Measurements from ENCODE around the gene RPS23. TPM values are rescaled to one million over a fixed set of nuclear protein-coding genes. Genes with fewer than 3 reads are reported as not detected.

The RPS23 gene
- 3,055 and 5,354 TPM in 2 replicates for total RNA-seq

DNA sequence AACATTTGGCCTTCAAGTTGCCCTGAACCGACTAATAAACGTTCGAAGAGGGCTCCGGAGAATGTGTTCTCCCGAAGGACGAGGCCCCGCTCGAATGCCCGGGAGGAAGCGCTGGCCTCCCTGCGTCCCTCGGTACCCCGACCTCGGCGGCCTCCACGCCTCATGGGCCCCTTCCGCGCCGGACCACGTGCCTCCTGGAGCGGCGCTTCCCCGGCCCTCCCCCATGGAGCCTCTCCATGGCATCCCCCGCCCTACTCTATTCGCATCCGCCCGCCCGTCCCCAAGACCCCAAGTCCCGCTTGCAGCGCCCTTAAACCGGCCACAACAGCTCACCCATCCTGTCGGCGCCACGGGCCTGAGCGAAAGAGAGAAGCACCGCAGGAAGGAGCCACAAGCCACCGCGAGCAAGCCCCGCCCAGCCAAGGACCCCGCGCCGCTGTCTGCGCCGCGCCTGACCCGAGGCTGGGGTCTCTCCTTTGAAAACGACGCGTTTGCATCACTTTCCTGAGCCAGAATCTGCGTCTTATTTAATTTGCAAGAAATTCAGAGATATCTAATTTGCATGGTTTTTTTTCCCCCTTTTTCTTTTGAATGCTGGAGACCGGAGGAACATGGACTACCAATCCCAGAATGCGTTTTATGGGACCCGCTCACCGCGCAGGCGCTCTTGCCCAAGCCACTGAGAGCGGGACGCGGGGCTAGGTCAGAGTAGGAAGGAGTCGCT, at the start of gene RPS23:
TSS of gene RPS23 (minus strand) at position 368 of the 724 bp plus-strand sequence. CDS start at position 337, 31 bp downstream.
- H3K36me3 ChIP-seq (ENCODE audit: control insufficient read depth, insufficient read depth, low read length): peaks cover 11% of the 10 kb centered on the region
- H3K27me3 ChIP-seq (ENCODE audit: control insufficient read depth, insufficient read depth, low read length): no peaks in the 10 kb centered on the region
- TF ChIP-seq, protein P1, sequence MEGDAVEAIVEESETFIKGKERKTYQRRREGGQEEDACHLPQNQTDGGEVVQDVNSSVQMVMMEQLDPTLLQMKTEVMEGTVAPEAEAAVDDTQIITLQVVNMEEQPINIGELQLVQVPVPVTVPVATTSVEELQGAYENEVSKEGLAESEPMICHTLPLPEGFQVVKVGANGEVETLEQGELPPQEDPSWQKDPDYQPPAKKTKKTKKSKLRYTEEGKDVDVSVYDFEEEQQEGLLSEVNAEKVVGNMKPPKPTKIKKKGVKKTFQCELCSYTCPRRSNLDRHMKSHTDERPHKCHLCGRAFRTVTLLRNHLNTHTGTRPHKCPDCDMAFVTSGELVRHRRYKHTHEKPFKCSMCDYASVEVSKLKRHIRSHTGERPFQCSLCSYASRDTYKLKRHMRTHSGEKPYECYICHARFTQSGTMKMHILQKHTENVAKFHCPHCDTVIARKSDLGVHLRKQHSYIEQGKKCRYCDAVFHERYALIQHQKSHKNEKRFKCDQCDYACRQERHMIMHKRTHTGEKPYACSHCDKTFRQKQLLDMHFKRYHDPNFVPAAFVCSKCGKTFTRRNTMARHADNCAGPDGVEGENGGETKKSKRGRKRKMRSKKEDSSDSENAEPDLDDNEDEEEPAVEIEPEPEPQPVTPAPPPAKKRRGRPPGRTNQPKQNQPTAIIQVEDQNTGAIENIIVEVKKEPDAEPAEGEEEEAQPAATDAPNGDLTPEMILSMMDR (IDR thresholded peaks at IDR 0.05; ENCODE audit: insufficient read depth, low read length, severe bottlenecking): no peak
- FAIRE-seq (no peak), DNase-seq (ENCODE audit: low read depth) (peak; percentile 78)
- H3K4me3 ChIP-seq (ENCODE audit: low read depth, low read length): peak within 1 kb of the TSS; percentile 93

GRCh38 chr5:82327941-82328340, 49.8 kb upstream of the RPS23 start:
- TF ChIP-seq, protein P1 (IDR thresholded peaks at IDR 0.05; ENCODE audit: insufficient read depth, low read length, severe bottlenecking): no peak
- Histone ChIP-seq H3K4me3 (ENCODE audit: low read depth, low read length) (no peak overlapping the region), H3K27me3 (ENCODE audit: control insufficient read depth, insufficient read depth, low read length) (peaks cover 3% of the 10 kb centered on the region), H3K36me3 (ENCODE audit: control insufficient read depth, insufficient read depth, low read length) (no peaks in the 10 kb centered on the region)
- DNase-seq (ENCODE audit: low read depth): no peak
- peak; percentile 32 for FAIRE-seq

GRCh38 chr5:82325996-82326395, 47.8 kb upstream of the RPS23 start:
- DNase-seq (ENCODE audit: low read depth) (no peak), FAIRE-seq (no peak)
- Histone ChIP-seq H3K36me3 (ENCODE audit: control insufficient read depth, insufficient read depth, low read length) (no peaks in the 10 kb centered on the region), H3K4me3 (ENCODE audit: low read depth, low read length) (no peak overlapping the region), H3K27me3 (ENCODE audit: control insufficient read depth, insufficient read depth, low read length) (peaks cover 3% of the 10 kb centered on the region)
- TF ChIP-seq, protein P1 (IDR thresholded peaks at IDR 0.05; ENCODE audit: insufficient read depth, low read length, severe bottlenecking): no peak

DNA sequence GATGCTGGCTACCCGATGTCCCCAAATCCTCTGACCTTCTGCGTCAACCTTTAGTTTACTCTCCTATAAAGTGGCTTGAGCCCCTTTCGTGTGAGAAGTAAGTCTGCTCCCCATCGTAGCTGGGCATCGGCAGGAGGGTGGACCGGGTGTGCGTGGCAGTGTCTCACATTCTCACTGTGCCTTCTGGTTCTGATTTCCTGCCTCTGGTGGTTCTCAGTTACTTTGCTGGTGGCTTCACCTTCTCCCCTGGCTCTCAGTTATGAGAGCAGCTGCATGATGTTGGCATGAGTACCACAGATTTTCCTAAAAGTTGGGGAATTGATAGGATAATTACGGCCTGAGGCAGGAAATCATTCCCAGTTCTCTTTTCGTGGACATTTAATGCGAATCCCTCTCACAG, 47.0 kb upstream of the RPS23 start:
- TF ChIP-seq, protein P1 (IDR thresholded peaks at IDR 0.05; ENCODE audit: insufficient read depth, low read length, severe bottlenecking): no peak
- peaks cover 3% of the 10 kb centered on the region for H3K27me3 ChIP-seq (ENCODE audit: control insufficient read depth, insufficient read depth, low read length)
- no peak overlapping the region for H3K4me3 ChIP-seq (ENCODE audit: low read depth, low read length)
- peak; percentile 72 for FAIRE-seq
- DNase-seq (ENCODE audit: low read depth): no peak
- no peaks in the 10 kb centered on the region for H3K36me3 ChIP-seq (ENCODE audit: control insufficient read depth, insufficient read depth, low read length)

- Histone ChIP-seq H3K36me3 (ENCODE audit: control insufficient read depth, insufficient read depth, low read length) (no peaks in the 10 kb centered on the region), H3K27me3 (ENCODE audit: control insufficient read depth, insufficient read depth, low read length) (peaks cover 5% of the 10 kb centered on the region), H3K4me3 (ENCODE audit: low read depth, low read length) (no peak overlapping the region)
- no peak for DNase-seq (ENCODE audit: low read depth)
- TF ChIP-seq, protein P1 (IDR thresholded peaks at IDR 0.05; ENCODE audit: insufficient read depth, low read length, severe bottlenecking): no peak
- no peak for FAIRE-seq
Measured at GRCh38 chr5:82320966-82321365, 42.8 kb upstream of the RPS23 start.

Data from bronchial epithelial cell (primary cell).